Immature natural killer cell (primary cell): Measurements from ENCODE around the gene CELF1. TPM values are rescaled to one million over a fixed set of nuclear protein-coding genes. Genes with fewer than 3 reads are reported as not detected.

Experiments
- DNase-seq, 3 donors: peaks; one replicate each; pipeline ENCODE4 v3.0.0; 2022; ENCODE audit warnings: mixed read lengths in 1 of 3
- H3K27ac Mint-ChIP-seq, 6 donors: one replicate each; pipeline ENCODE4 v1.8.0; 2020; ENCODE audit warnings: mixed read lengths in 6 of 6, mild to moderate bottlenecking in 5 of 6, inconsistent platforms in 4 of 6, moderate library complexity in 3 of 6
- H3K27me3 Mint-ChIP-seq, 3 donors: one replicate each; pipeline ENCODE4 v1.8.0; 2020 to 2021; ENCODE audit warnings: low read depth in 3 of 3, mild to moderate bottlenecking in 3 of 3, mixed read lengths in 3 of 3, moderate library complexity in 3 of 3, inconsistent platforms in 1 of 3
- H3K36me3 Mint-ChIP-seq, 3 donors: one replicate each; pipeline ENCODE4 v1.8.0; 2020; ENCODE audit warnings: mixed read lengths in 3 of 3, inconsistent platforms in 2 of 3, mild to moderate bottlenecking in 2 of 3
- H3K4me1 Mint-ChIP-seq, 2 donors: one replicate each; pipeline ENCODE4 v1.8.0; 2020; ENCODE audit warnings: inconsistent platforms in 2 of 2, mild to moderate bottlenecking in 2 of 2, mixed read lengths in 2 of 2, moderate library complexity in 1 of 2
- H3K4me3 Mint-ChIP-seq, 5 donors: one replicate each; pipeline ENCODE4 v1.8.0; 2020; ENCODE audit warnings: mild to moderate bottlenecking in 5 of 5, mixed read lengths in 5 of 5, inconsistent platforms in 3 of 5, moderate library complexity in 3 of 5
- H3K9me3 Mint-ChIP-seq, 6 donors: one replicate each; pipeline ENCODE4 v1.8.0; 2020; ENCODE audit warnings: mild to moderate bottlenecking in 6 of 6, mixed read lengths in 6 of 6, inconsistent platforms in 4 of 6, moderate library complexity in 3 of 6
- polyA plus RNA-seq, 3 donors: library from polyadenylated mRNA; unstranded; fragments of 300-500 nt; fragmentation: Illumina TruSeq; gene quantifications; one replicate each; pipeline ENCODE4 v1.2.3, GENCODE V29; 2021

CELF1 gene
- polyA plus RNA-seq, 3 donors from 2014 or later = 21.0 to 58.1 (median 35.5) TPM

GRCh38 chr11:47587723-47588326 lies 34.9 kb upstream of the CELF1 start:
- Mint-ChIP-seq H3K4me1 (peaks cover 6 to 7% of the 10 kb centered on the region in 2 donors), H3K27me3 (peaks cover 0 to 4% (median 4%) of the 10 kb centered on the region in 3 donors), H3K9me3 (peaks cover 0 to 1% (median 0%) of the 10 kb centered on the region in 6 donors), H3K36me3 (peaks cover 12 to 15% (median 14%) of the 10 kb centered on the region in 3 donors), H3K27ac (no peak overlapping the region), H3K4me3 (no peak overlapping the region)
- DNase-seq = no peak

GRCh38 chr11:47587039-47587716 lies 34.2 kb upstream of the CELF1 start:
- Mint-ChIP-seq H3K27ac (no peak overlapping the region), H3K9me3 (peaks cover 0 to 1% (median 0%) of the 10 kb centered on the region in 6 donors), H3K4me3 (no peak overlapping the region), H3K36me3 (peaks cover 14 to 22% (median 16%) of the 10 kb centered on the region in 3 donors), H3K4me1 (peaks cover 4 to 6% of the 10 kb centered on the region in 2 donors), H3K27me3 (peaks cover 0 to 4% (median 4%) of the 10 kb centered on the region in 3 donors)
- no peak for DNase-seq

GRCh38 chr11:47586098-47586855 lies 33.3 kb upstream of the CELF1 start, which contains the start of gene FAM180B:
TSS of gene FAM180B (plus strand) at chr11:47586678. CDS start at chr11:47586769, 91 bp downstream.
- peaks cover 0 to 10% of the 10 kb centered on the region in 2 donors for H3K4me1 Mint-ChIP-seq
- peaks cover 0 to 1% (median 1%) of the 10 kb centered on the region in 3 donors for H3K27me3 Mint-ChIP-seq
- no peak for DNase-seq
- no peak within 1 kb of the TSS for H3K27ac Mint-ChIP-seq
- peaks cover 14 to 27% (median 17%) of the 10 kb centered on the region in 3 donors for H3K36me3 Mint-ChIP-seq
- H3K4me3 Mint-ChIP-seq = no peak within 1 kb of the TSS
- H3K9me3 Mint-ChIP-seq = peaks cover 0 to 1% (median 0%) of the 10 kb centered on the region in 6 donors

- Mint-ChIP-seq H3K4me1 (peaks cover 18 to 31% of the 10 kb centered on the region in 2 donors), H3K4me3 (no peak overlapping the region), H3K27me3 (peaks cover 2 to 6% (median 3%) of the 10 kb centered on the region in 3 donors), H3K27ac (no peak overlapping the region), H3K36me3 (peaks cover 16 to 32% (median 18%) of the 10 kb centered on the region in 3 donors), H3K9me3 (peaks cover 0 to 1% (median 0%) of the 10 kb centered on the region in 6 donors)
- no peak for DNase-seq
These were observed 30.9 kb upstream of the CELF1 start for GRCh38 chr11:47583844-47584243.

- peaks cover 13 to 28% (median 14%) of the 10 kb centered on the region in 3 donors for H3K36me3 Mint-ChIP-seq
- H3K9me3 Mint-ChIP-seq = no peaks in the 10 kb centered on the region
- H3K27me3 Mint-ChIP-seq = peaks cover 6 to 10% (median 7%) of the 10 kb centered on the region in 3 donors
- H3K27ac Mint-ChIP-seq = peak within 1 kb of the TSS; percentile 92 to 100 (median 98)
- peaks cover 38 to 54% of the 10 kb centered on the region in 2 donors for H3K4me1 Mint-ChIP-seq
- peak; percentile 85 to 86 (median 85) for DNase-seq
- peak within 1 kb of the TSS; percentile 98 to 100 (median 100) for H3K4me3 Mint-ChIP-seq
These were observed 25.9 kb upstream of the CELF1 start, which contains the start of the genes KBTBD4 and NDUFS3 for GRCh38 chr11:47578524-47579494. TSS of gene KBTBD4 (minus strand) at chr11:47578970. CDS start at chr11:47578951, 19 bp downstream. TSS of gene NDUFS3 (plus strand) at chr11:47579074. CDS start at chr11:47579092, 18 bp downstream.

- H3K4me1 Mint-ChIP-seq = peaks cover 38 to 54% of the 10 kb centered on the region in 2 donors
- peaks cover 10 to 22% (median 12%) of the 10 kb centered on the region in 3 donors for H3K36me3 Mint-ChIP-seq
- DNase-seq = no peak
- peak overlapping the region in 5 of 6 donors; percentile 53 to 100 (median 94) for H3K27ac Mint-ChIP-seq
- no peaks in the 10 kb centered on the region for H3K9me3 Mint-ChIP-seq
- peaks cover 6 to 10% (median 7%) of the 10 kb centered on the region in 3 donors for H3K27me3 Mint-ChIP-seq
- peak overlapping the region; percentile 98 to 100 (median 100) for H3K4me3 Mint-ChIP-seq
These were observed 24.6 kb upstream of the CELF1 start for GRCh38 chr11:47577460-47578041.

GRCh38 chr11:47573321-47573720 lies 20.4 kb upstream of the CELF1 start:
- H3K27me3 Mint-ChIP-seq = no peaks in the 10 kb centered on the region
- H3K36me3 Mint-ChIP-seq = peaks cover 4 to 17% (median 9%) of the 10 kb centered on the region in 3 donors
- peaks cover 15 to 23% of the 10 kb centered on the region in 2 donors for H3K4me1 Mint-ChIP-seq
- H3K9me3 Mint-ChIP-seq = no peaks in the 10 kb centered on the region
- H3K4me3 Mint-ChIP-seq = no peak overlapping the region
- no peak overlapping the region for H3K27ac Mint-ChIP-seq
- no peak for DNase-seq

- H3K4me3 Mint-ChIP-seq = no peak overlapping the region
- peaks cover 10 to 18% of the 10 kb centered on the region in 2 donors for H3K4me1 Mint-ChIP-seq
- no peak overlapping the region for H3K27ac Mint-ChIP-seq
- H3K36me3 Mint-ChIP-seq = peaks cover 4 to 17% (median 9%) of the 10 kb centered on the region in 3 donors
- H3K9me3 Mint-ChIP-seq = no peaks in the 10 kb centered on the region
- H3K27me3 Mint-ChIP-seq = no peaks in the 10 kb centered on the region
- DNase-seq = no peak
These were observed 19.9 kb upstream of the CELF1 start for GRCh38 chr11:47572715-47573255.

- DNase-seq = no peak
- Mint-ChIP-seq H3K27ac (no peak overlapping the region), H3K4me3 (no peak overlapping the region)
These were observed 19.0 kb upstream of the CELF1 start for GRCh38 chr11:47571895-47572294.

GRCh38 chr11:47571357-47571729 lies 18.4 kb upstream of the CELF1 start:
- Mint-ChIP-seq H3K27me3 (no peaks in the 10 kb centered on the region), H3K9me3 (no peaks in the 10 kb centered on the region), H3K4me3 (no peak overlapping the region), H3K4me1 (peaks cover 6 to 15% of the 10 kb centered on the region in 2 donors), H3K27ac (no peak overlapping the region), H3K36me3 (peaks cover 4 to 17% (median 9%) of the 10 kb centered on the region in 3 donors)
- no peak for DNase-seq

More at GRCh38 chr11:47571895-47572294, 19.0 kb upstream of the CELF1 start:
- Mint-ChIP-seq H3K9me3 (no peaks in the 10 kb centered on the region), H3K4me1 (peaks cover 1 to 11% of the 10 kb centered on the region in 2 donors), H3K36me3 (peaks cover 4 to 17% (median 9%) of the 10 kb centered on the region in 3 donors), H3K27me3 (no peaks in the 10 kb centered on the region)

- Mint-ChIP-seq H3K9me3 (no peaks in the 10 kb centered on the region), H3K27me3 (no peaks in the 10 kb centered on the region), H3K4me1 (peaks cover 11 to 20% of the 10 kb centered on the region in 2 donors), H3K27ac (peak overlapping the region in 1 of 6 donors; percentile 34), H3K4me3 (no peak overlapping the region), H3K36me3 (peaks cover 4 to 17% (median 9%) of the 10 kb centered on the region in 3 donors)
- DNase-seq = no peak
These were observed 17.9 kb upstream of the CELF1 start for GRCh38 chr11:47570651-47571356.
